ENCODE data around the gene PKD1L1. TPM values are rescaled to one million over a fixed set of nuclear protein-coding genes. Genes with fewer than 3 reads are reported as not detected.

PKD1L1 gene
- total RNA-seq, 2 donors from 2014 or later = 0.40 to 1.2 TPM

- intact Hi-C loops (cut with DNase I) = no loop called here
Observed at GRCh38 chr7:47804767-47805545, 143.3 kb downstream of the PKD1L1 start.

GRCh38 chr7:47803846-47804245, 144.4 kb downstream of the PKD1L1 start:
- DNase-seq = no peak

More at GRCh38 chr7:47804767-47805545, 143.3 kb downstream of the PKD1L1 start:
- Histone ChIP-seq H3K27me3 (no peaks in the 10 kb centered on the region), H3K9me3 (no peaks in the 10 kb centered on the region), H3K36me3 (no peaks in the 10 kb centered on the region), H3K4me3 (no peak overlapping the region), H3K4me1 (no peaks in the 10 kb centered on the region), H3K9ac (ENCODE audit: low read depth in 2 of 2, low read length in 2 of 2) (no peak overlapping the region), H3K27ac (no peak overlapping the region)
- no peak for DNase-seq
- TF ChIP-seq CTCF (IDR thresholded peaks at IDR 0.05) = no peak

GRCh38 chr7:47803025-47803424, 145.2 kb downstream of the PKD1L1 start:
- no peak overlapping the region for H3K9ac ChIP-seq (ENCODE audit: low read depth in 2 of 2, low read length in 2 of 2)
- H3K9me3 ChIP-seq = no peaks in the 10 kb centered on the region
- H3K27ac ChIP-seq = no peak overlapping the region
- H3K27me3 ChIP-seq = no peaks in the 10 kb centered on the region
- no peak for TF ChIP-seq CTCF (IDR thresholded peaks at IDR 0.05)
- H3K36me3 ChIP-seq = no peaks in the 10 kb centered on the region
- no peak overlapping the region for H3K4me3 ChIP-seq
- intact Hi-C loops (cut with DNase I) = no loop called here
- DNase-seq = no peak
- no peaks in the 10 kb centered on the region for H3K4me1 ChIP-seq

More at GRCh38 chr7:47803846-47804245, 144.4 kb downstream of the PKD1L1 start:
- no peak overlapping the region for H3K27ac ChIP-seq
- no peaks in the 10 kb centered on the region for H3K27me3 ChIP-seq
- H3K4me3 ChIP-seq = no peak overlapping the region
- no peaks in the 10 kb centered on the region for H3K4me1 ChIP-seq
- no peak overlapping the region for H3K9ac ChIP-seq (ENCODE audit: low read depth in 2 of 2, low read length in 2 of 2)
- H3K36me3 ChIP-seq = no peaks in the 10 kb centered on the region
- TF ChIP-seq CTCF (IDR thresholded peaks at IDR 0.05) = no peak
- intact Hi-C loops (cut with DNase I) = no loop called here
- no peaks in the 10 kb centered on the region for H3K9me3 ChIP-seq

GRCh38 chr7:47801423-47801822, 146.8 kb downstream of the PKD1L1 start:
- Histone ChIP-seq H3K4me3 (no peak overlapping the region), H3K36me3 (no peaks in the 10 kb centered on the region), H3K27ac (no peak overlapping the region), H3K9ac (ENCODE audit: low read depth in 2 of 2, low read length in 2 of 2) (no peak overlapping the region), H3K4me1 (no peaks in the 10 kb centered on the region), H3K27me3 (no peaks in the 10 kb centered on the region), H3K9me3 (no peaks in the 10 kb centered on the region)
- intact Hi-C loops (cut with DNase I) = no loop called here
- no peak for TF ChIP-seq CTCF (IDR thresholded peaks at IDR 0.05)
- DNase-seq = no peak

- no peak for TF ChIP-seq CTCF (IDR thresholded peaks at IDR 0.05)
Observed at GRCh38 chr7:47799524-47799923, 148.7 kb downstream of the PKD1L1 start.

More at GRCh38 chr7:47799524-47799923, 148.7 kb downstream of the PKD1L1 start:
- no peaks in the 10 kb centered on the region for H3K36me3 ChIP-seq
- no peak overlapping the region for H3K27ac ChIP-seq
- H3K9me3 ChIP-seq = no peaks in the 10 kb centered on the region
- H3K4me3 ChIP-seq = no peak overlapping the region
- no peaks in the 10 kb centered on the region for H3K4me1 ChIP-seq
- DNase-seq = no peak
- intact Hi-C loops (cut with DNase I) = no loop called here
- no peak overlapping the region for H3K9ac ChIP-seq (ENCODE audit: low read depth in 2 of 2, low read length in 2 of 2)
- no peaks in the 10 kb centered on the region for H3K27me3 ChIP-seq
